Urinary bladder (tissue), 4 donors: ENCODE measurements around the gene A1CF. TPM values are rescaled to one million over a fixed set of nuclear protein-coding genes. Genes with fewer than 3 reads are reported as not detected.

ENCODE experiments used
- DNase-seq: peaks from one replicate; pipeline ENCODE4 v3.0.0-alpha.2; 2015; ENCODE audit errors: extremely low spot score
- H3K27ac ChIP-seq: one replicate; pipeline ENCODE4 v1.5.1; 2013; ENCODE audit warnings: low read depth, mild to moderate bottlenecking, moderate library complexity
- H3K36me3 ChIP-seq: one replicate; pipeline ENCODE4 v1.6.1; 2013; ENCODE audit warnings: mild to moderate bottlenecking, moderate library complexity; ENCODE audit not compliant: insufficient read depth
- H3K4me1 ChIP-seq: one replicate; pipeline ENCODE4 v1.6.1; 2013; ENCODE audit warnings: mild to moderate bottlenecking, moderate library complexity; ENCODE audit not compliant: insufficient read depth
- H3K4me3 ChIP-seq: one replicate; pipeline ENCODE4 v1.5.1; 2013; ENCODE audit warnings: low read depth, low read length
- WGBS: extraction: QIAGEN DNeasy Blood & Tissue Kit; methylation state at CpG from one replicate; pipeline ENCODE4 v1.1.7; 2013; 5-methylcytosine and 5-hydroxymethylcytosine counted together
- polyA plus RNA-seq: library from polyadenylated mRNA; stranded (reverse); fragments of 200-250 nt; gene quantifications from one replicate; pipeline ENCODE4 v1.2.3, GENCODE V29; 2013
- total RNA-seq: library from RNA; depleted of rRNA; stranded (reverse); fragments of >200 nt; gene quantifications from one replicate; pipeline ENCODE4 v1.2.3, GENCODE V29; 2014
- donor health status: healthy with polysubstance abuse.
- donor health status: healthy.

A1CF gene
- total and polyA plus RNA-seq, 2 donors, result 0.08 TPM; not detected in 1

DNA sequence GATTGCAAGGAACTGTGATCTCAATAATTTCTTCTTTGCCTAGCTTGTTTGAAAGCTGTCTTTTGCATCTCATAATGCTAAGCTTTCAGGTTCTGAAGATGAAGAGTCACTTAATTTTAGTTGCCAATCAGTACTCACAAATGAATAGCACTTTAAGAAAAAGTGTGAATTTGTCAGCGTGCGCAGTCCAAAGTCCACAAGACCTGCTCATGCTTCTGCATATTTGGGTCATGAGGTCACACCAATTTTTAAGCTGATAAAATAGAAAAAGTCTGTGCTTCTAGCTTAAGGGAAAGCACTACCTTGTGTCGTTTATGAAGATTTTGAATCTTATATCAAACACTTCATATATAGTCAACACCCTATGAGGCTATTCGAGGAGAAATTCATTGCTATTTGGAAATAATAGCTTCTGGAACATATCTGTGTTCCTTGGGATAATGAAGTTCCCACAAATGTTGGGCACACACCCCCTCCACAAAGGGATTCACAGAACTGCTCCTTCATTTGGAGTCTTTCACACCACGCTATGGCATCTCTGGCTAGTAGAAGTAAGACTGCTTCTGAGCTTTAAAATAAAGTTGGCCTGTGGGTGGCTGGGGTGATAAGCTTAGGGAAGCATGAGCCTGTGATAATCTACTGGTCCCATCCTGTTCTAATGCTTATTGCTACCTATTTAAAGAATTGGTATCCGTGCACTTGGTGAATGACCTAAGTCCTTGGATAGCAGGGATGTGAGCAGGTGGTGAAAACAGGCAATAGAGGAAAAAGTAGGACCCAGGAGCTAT, 33.3 kb downstream of the A1CF start:
- DNase-seq, result no peak
- Histone ChIP-seq H3K4me1 (no peaks in the 10 kb centered on the region), H3K4me3 (no peak overlapping the region), H3K27ac (no peak overlapping the region), H3K36me3 (no peaks in the 10 kb centered on the region)
- WGBS, result 85% methylated on average over 6 of the region's 6 CpGs

GRCh38 chr10:50850578-50851230, 34.7 kb downstream of the A1CF start:
- DNase-seq, result no peak
- H3K4me1 ChIP-seq, result no peaks in the 10 kb centered on the region
- H3K27ac ChIP-seq, result no peak overlapping the region
- H3K36me3 ChIP-seq, result no peaks in the 10 kb centered on the region
- no peak overlapping the region for H3K4me3 ChIP-seq
- 53% methylated on average over 5 of the region's 5 CpGs for WGBS

- 73% methylated on average over 1 of the region's 1 CpG for WGBS
- H3K4me3 ChIP-seq, result no peak overlapping the region
Observed at GRCh38 chr10:50846753-50847152, 38.7 kb downstream of the A1CF start.

GRCh38 chr10:50837095-50837494, 48.3 kb downstream of the A1CF start:
- Histone ChIP-seq H3K27ac (no peak overlapping the region), H3K4me1 (no peaks in the 10 kb centered on the region), H3K36me3 (no peaks in the 10 kb centered on the region), H3K4me3 (no peak overlapping the region)
- 81% methylated on average over 1 of the region's 1 CpG for WGBS
- DNase-seq, result no peak

More at GRCh38 chr10:50846753-50847152, 38.7 kb downstream of the A1CF start:
- no peak overlapping the region for H3K27ac ChIP-seq
- no peak for DNase-seq
- no peaks in the 10 kb centered on the region for H3K4me1 ChIP-seq
- H3K36me3 ChIP-seq, result no peaks in the 10 kb centered on the region

- no peak overlapping the region for H3K4me3 ChIP-seq
- WGBS, result 56% methylated on average over 3 of the region's 3 CpGs
Observed at GRCh38 chr10:50832171-50832751, 53.2 kb downstream of the A1CF start.

GRCh38 chr10:50830066-50830465, 55.4 kb downstream of the A1CF start:
- DNase-seq, result no peak
- H3K4me1 ChIP-seq, result no peaks in the 10 kb centered on the region
- 93% methylated on average over 1 of the region's 1 CpG for WGBS
- H3K4me3 ChIP-seq, result no peak overlapping the region
- H3K36me3 ChIP-seq, result no peaks in the 10 kb centered on the region
- no peak overlapping the region for H3K27ac ChIP-seq

More at GRCh38 chr10:50832171-50832751, 53.2 kb downstream of the A1CF start:
- Histone ChIP-seq H3K27ac (no peak overlapping the region), H3K4me1 (no peaks in the 10 kb centered on the region), H3K36me3 (no peaks in the 10 kb centered on the region)
- DNase-seq, result no peak

- WGBS, result 51% methylated on average over 1 of the region's 1 CpG
- DNase-seq, result no peak
- Histone ChIP-seq H3K4me1 (no peaks in the 10 kb centered on the region), H3K27ac (no peak overlapping the region), H3K36me3 (no peaks in the 10 kb centered on the region), H3K4me3 (no peak overlapping the region)
Observed at GRCh38 chr10:50824782-50825181, 60.6 kb downstream of the A1CF start.

- Histone ChIP-seq H3K4me3 (no peak overlapping the region), H3K36me3 (no peaks in the 10 kb centered on the region), H3K27ac (no peak overlapping the region), H3K4me1 (no peaks in the 10 kb centered on the region)
- DNase-seq, result no peak
- 51% methylated on average over 4 of the region's 4 CpGs for WGBS
Observed at GRCh38 chr10:50823789-50824188, 61.6 kb downstream of the A1CF start.

DNA sequence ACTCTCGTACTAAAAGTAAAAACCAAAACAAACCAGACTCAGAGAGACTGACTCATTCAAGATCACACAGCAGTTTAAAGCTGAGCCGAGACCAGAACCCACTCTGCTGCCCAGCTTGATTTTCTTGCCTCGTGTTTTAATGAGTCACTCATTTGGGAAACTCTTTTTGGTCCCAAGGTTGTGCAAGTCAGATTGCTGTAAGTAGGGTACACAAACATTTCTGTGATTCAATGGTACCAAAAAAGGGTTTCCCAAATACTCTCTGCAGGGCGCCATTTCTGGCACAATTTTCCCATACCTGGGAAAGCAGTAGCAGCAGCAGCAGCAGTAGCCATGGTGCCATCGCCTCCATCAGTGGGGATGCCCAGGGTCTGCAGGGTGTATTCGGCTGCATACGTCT, 75.8 kb downstream of the A1CF start:
- 89% methylated on average over 7 of the region's 7 CpGs for WGBS
- DNase-seq, result no peak
- Histone ChIP-seq H3K36me3 (no peaks in the 10 kb centered on the region), H3K4me3 (no peak overlapping the region), H3K27ac (no peak overlapping the region), H3K4me1 (no peaks in the 10 kb centered on the region)

DNA sequence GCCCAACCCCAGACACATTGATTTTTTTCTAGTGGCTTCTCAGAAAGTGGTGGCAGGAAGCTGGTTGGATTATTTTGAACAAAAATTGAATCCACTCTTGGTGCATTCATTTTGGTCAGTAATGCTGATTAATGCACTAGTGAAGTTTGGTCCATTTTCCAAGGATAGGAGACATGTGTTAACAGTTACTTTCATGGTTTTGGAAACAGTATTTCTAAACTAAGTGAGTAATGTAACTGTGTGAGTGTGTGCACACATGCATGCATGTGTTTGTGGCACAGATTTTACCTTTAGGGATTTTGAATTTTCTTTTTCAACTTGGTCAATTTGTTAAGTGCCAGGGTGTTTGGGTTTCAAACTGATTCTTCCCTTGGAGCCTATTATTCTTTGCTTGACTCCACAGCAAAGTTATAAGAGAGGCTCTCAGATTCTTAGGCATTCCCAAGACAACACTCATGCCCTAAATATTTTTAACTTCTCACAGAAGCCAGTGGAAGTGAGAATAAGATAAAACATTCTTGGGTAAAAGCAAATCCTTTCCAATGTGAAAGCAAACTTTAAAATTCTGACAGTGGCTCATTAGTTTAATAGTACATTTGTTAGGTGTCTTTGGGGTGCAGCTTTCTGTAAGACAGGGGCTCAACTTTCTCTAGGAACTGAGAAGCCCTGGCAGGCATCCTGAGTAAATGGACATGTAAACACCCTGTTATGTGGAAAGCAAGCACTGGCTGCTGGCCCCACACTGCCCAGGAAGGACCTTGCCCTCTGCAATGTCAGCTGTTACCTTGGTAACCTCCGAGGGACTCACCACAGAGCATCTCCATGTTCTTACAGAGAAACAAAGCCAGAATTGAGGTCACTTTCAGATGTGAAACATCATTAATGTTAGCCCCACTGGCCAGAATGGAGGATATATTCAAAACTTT, 77.3 kb downstream of the A1CF start:
- Histone ChIP-seq H3K36me3 (no peaks in the 10 kb centered on the region), H3K4me1 (no peaks in the 10 kb centered on the region), H3K27ac (no peak overlapping the region), H3K4me3 (no peak overlapping the region)
- no peak for DNase-seq
- WGBS, result 27% methylated on average over 1 of the region's 1 CpG

DNA sequence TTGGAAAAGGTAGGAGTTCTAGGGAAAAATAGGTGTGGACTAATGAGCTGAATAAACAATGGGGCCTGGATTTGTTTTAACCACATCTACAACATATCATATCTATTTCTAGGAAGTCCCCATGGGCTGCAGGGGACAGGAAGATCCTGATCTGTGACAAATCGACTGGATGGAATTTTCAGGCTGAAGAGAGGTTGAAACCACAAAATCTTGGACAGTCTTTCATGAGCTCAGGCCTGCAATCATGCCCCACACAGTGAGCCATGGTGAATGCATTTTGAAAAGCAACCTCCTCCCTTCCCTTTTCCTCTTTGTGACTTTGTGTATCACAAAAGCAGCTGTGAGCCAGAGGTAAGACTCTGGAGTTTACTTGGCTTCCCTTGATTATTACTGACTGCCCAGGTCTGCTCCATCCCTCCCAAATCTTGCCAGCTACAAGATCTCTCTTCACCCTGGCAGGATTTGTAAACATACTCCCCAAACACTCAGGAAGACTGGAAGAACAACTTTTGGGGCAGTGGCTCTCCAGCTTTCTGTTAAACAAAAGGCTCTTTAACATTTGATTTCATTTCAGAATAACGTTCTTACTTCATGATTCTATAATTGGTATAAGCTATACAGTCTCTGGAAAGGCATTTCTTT, 79.3 kb downstream of the A1CF start:
- no peaks in the 10 kb centered on the region for H3K36me3 ChIP-seq
- H3K4me1 ChIP-seq, result no peaks in the 10 kb centered on the region
- DNase-seq, result no peak
- 35% methylated on average over 2 of the region's 2 CpGs for WGBS
- H3K4me3 ChIP-seq, result no peak overlapping the region
- H3K27ac ChIP-seq, result no peak overlapping the region

DNA sequence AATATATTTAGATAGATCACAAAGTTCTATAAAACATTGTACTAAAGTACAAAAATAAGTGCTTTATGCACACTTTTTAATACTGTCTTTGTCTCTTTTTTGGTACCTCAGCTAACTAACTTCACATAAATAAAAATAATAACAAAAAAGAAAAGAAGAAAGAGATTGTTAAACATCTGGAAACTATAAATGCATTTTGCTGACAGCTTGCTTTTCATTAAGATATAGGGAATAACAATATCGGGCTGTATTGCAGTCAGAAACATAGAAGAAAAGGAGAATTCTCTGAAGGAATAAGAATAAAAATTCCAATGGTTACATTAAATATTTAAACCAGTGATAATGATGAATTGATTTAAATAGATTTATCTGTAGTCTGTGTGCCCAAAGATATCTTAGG, 85.8 kb downstream of the A1CF start:
- WGBS, result 65% methylated on average over 1 of the region's 1 CpG
- Histone ChIP-seq H3K4me3 (no peak overlapping the region), H3K36me3 (no peaks in the 10 kb centered on the region), H3K27ac (no peak overlapping the region), H3K4me1 (no peaks in the 10 kb centered on the region)
- DNase-seq, result no peak

DNA sequence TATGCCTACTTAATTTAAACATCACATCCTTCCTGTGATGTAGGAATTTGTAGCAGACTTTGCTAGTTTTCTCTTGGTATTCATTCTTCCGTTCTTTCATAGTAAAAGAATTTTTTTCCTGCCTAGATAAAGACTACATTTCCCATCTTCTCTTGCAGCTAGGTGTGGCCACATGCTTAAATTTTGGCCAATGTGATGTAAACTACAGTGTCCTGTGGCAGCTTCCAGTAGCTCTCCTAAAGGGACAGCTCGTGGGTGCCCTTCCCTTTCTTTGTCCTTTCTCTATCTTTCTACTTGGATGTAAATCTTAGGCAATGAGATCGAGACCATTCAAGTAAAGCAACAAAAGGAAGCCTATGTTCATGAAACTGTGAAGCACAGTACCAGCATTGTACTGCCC, 87.1 kb downstream of the A1CF start:
- no peak overlapping the region for H3K4me3 ChIP-seq
- H3K27ac ChIP-seq, result no peak overlapping the region
- DNase-seq, result no peak
- H3K4me1 ChIP-seq, result no peaks in the 10 kb centered on the region
- WGBS, result 67% methylated on average over 3 of the region's 3 CpGs
- H3K36me3 ChIP-seq, result no peaks in the 10 kb centered on the region
